Neural crest cell (in vitro differentiated cells): Measurements from ENCODE around the gene ASB13. TPM values are rescaled to one million over a fixed set of nuclear protein-coding genes. Genes with fewer than 3 reads are reported as not detected.
"Not testable (repeated sequence)": the region's sequence is repeated elsewhere in the genome, so short reads cannot be mapped to it uniquely, and the experiment has no call there.

Experiments used
- DNase-seq: peaks from one replicate; pipeline ENCODE4 v3.0.0; 2021; ENCODE audit warnings: low read depth, mixed read lengths, low spot score
- H3K27ac Mint-ChIP-seq: one replicate; pipeline ENCODE4 v1.8.0; 2021; ENCODE audit warnings: mild to moderate bottlenecking, mixed read lengths; ENCODE audit not compliant: unreplicated experiment
- H3K27me3 Mint-ChIP-seq: 2 replicates; pipeline ENCODE4 v1.8.0; 2021; ENCODE audit warnings: low read depth, mild to moderate bottlenecking, mixed read lengths
- H3K36me3 Mint-ChIP-seq: 2 replicates; pipeline ENCODE4 v1.8.0; 2021; ENCODE audit warnings: low read depth, mild to moderate bottlenecking, mixed read lengths
- H3K4me1 Mint-ChIP-seq: 2 replicates; pipeline ENCODE4 v1.8.0; 2021; ENCODE audit warnings: mixed read lengths
- H3K4me3 Mint-ChIP-seq: one replicate; pipeline ENCODE4 v1.8.0; 2021; ENCODE audit warnings: mild to moderate bottlenecking, mixed read lengths
- H3K9me3 Mint-ChIP-seq: 2 replicates; pipeline ENCODE4 v1.8.0; 2021; ENCODE audit warnings: mixed read lengths
- CTCF ChIP-seq: fragments of 200-600 bp; sonication (generic); conservative IDR thresholded peaks from 2 replicates; pipeline ENCODE4 v1.5.0; 2021; ENCODE audit warnings: antibody characterized with exemption, mild to moderate bottlenecking
- total RNA-seq: library from RNA; stranded (reverse); gene quantifications from 2 replicates; pipeline ENCODE4 v1.2.1, GENCODE V29; 2021

The ASB13 gene
- total RNA-seq, 1 donor from 2014 or later, result 40.8 TPM

- Mint-ChIP-seq H3K27ac (peak overlapping the region; percentile 94), H3K4me1 (peaks cover 45% of the 10 kb centered on the region), H3K36me3 (no peaks in the 10 kb centered on the region), H3K4me3 (no peak overlapping the region), H3K9me3 (no peaks in the 10 kb centered on the region), H3K27me3 (no peaks in the 10 kb centered on the region)
- no peak for DNase-seq
- no peak for TF ChIP-seq CTCF
Measured at GRCh38 chr10:5596611-5597341, 69.6 kb downstream of the ASB13 start.

GRCh38 chr10:5595994-5596471, 70.4 kb downstream of the ASB13 start:
- Mint-ChIP-seq H3K27ac (peak overlapping the region; percentile 94), H3K36me3 (no peaks in the 10 kb centered on the region), H3K4me3 (no peak overlapping the region), H3K4me1 (peaks cover 47% of the 10 kb centered on the region), H3K27me3 (no peaks in the 10 kb centered on the region), H3K9me3 (no peaks in the 10 kb centered on the region)
- no peak for TF ChIP-seq CTCF
- DNase-seq, result no peak

GRCh38 chr10:5595591-5595990, 70.8 kb downstream of the ASB13 start:
- Mint-ChIP-seq H3K4me3 (no peak overlapping the region), H3K9me3 (no peaks in the 10 kb centered on the region), H3K4me1 (peaks cover 52% of the 10 kb centered on the region), H3K27me3 (no peaks in the 10 kb centered on the region), H3K27ac (no peak overlapping the region), H3K36me3 (no peaks in the 10 kb centered on the region)
- no peak for TF ChIP-seq CTCF
- no peak for DNase-seq

- H3K4me3 Mint-ChIP-seq, result no peak overlapping the region
- H3K27ac Mint-ChIP-seq, result no peak overlapping the region
- TF ChIP-seq CTCF, result no peak
Measured at GRCh38 chr10:5595095-5595494, 71.3 kb downstream of the ASB13 start.

GRCh38 chr10:5594271-5595049, 71.9 kb downstream of the ASB13 start:
- H3K4me1 Mint-ChIP-seq, result peaks cover 62% of the 10 kb centered on the region
- DNase-seq, result no peak
- no peaks in the 10 kb centered on the region for H3K9me3 Mint-ChIP-seq
- H3K27ac Mint-ChIP-seq, result no peak overlapping the region
- no peaks in the 10 kb centered on the region for H3K36me3 Mint-ChIP-seq
- H3K27me3 Mint-ChIP-seq, result no peaks in the 10 kb centered on the region
- no peak overlapping the region for H3K4me3 Mint-ChIP-seq
- TF ChIP-seq CTCF, result no peak

More at GRCh38 chr10:5595095-5595494, 71.3 kb downstream of the ASB13 start:
- Mint-ChIP-seq H3K27me3 (no peaks in the 10 kb centered on the region), H3K4me1 (peaks cover 57% of the 10 kb centered on the region), H3K9me3 (no peaks in the 10 kb centered on the region), H3K36me3 (no peaks in the 10 kb centered on the region)
- DNase-seq, result no peak

GRCh38 chr10:5593347-5593746, 73.0 kb downstream of the ASB13 start:
- Mint-ChIP-seq H3K27ac (peak overlapping the region; percentile 82), H3K4me1 (peaks cover 62% of the 10 kb centered on the region)
- not testable (repeated sequence) for H3K36me3 Mint-ChIP-seq, H3K4me3 Mint-ChIP-seq, H3K9me3 Mint-ChIP-seq, H3K27me3 Mint-ChIP-seq, DNase-seq
